Liver (tissue), 9 donors: ENCODE data around the gene TRERF1. TPM values are rescaled to one million over a fixed set of nuclear protein-coding genes. Genes with fewer than 3 reads are reported as not detected.

Source experiments
- DNase-seq: peaks from one replicate; pipeline ENCODE4 v3.0.0-alpha.2; 2017; ENCODE audit warnings: low spot score
- H3K27ac ChIP-seq, 2 donors: one replicate each; pipeline ENCODE4 v1.7.0; 2013; ENCODE audit warnings: inconsistent platforms in 2 of 2, low read length in 2 of 2, control low read depth in 1 of 2, low read depth in 1 of 2, mild to moderate bottlenecking in 1 of 2
- H3K27me3 ChIP-seq, 4 donors: one replicate each; pipeline versions ENCODE4 v1.6.1 to v1.7.0; 2013; ENCODE audit warnings: low read length in 3 of 4, inconsistent platforms in 1 of 4, mild to moderate bottlenecking in 1 of 4, moderate library complexity in 1 of 4; ENCODE audit not compliant: control insufficient read depth in 4 of 4, insufficient read depth in 4 of 4
- H3K36me3 ChIP-seq, 4 donors: one replicate each; pipeline versions ENCODE4 v1.6.1 to v1.7.0; 2013; ENCODE audit warnings: low read length in 3 of 4, mild to moderate bottlenecking in 3 of 4, low read depth in 1 of 4, moderate library complexity in 1 of 4; ENCODE audit not compliant: control insufficient read depth in 4 of 4, insufficient read depth in 3 of 4
- H3K4me1 ChIP-seq, 4 donors: one replicate each; pipeline versions ENCODE4 v1.6.1 to v1.7.0; 2013; ENCODE audit warnings: low read length in 3 of 4, mild to moderate bottlenecking in 3 of 4, moderate library complexity in 1 of 4; ENCODE audit not compliant: control insufficient read depth in 4 of 4, insufficient read depth in 4 of 4
- H3K4me3 ChIP-seq, 3 donors: one replicate each; pipeline versions ENCODE4 v1.6.1 to v1.7.0; 2013; ENCODE audit warnings: low read length in 3 of 3, control low read depth in 1 of 3, low read depth in 1 of 3, mild to moderate bottlenecking in 1 of 3
- H3K9ac ChIP-seq, 2 donors: one replicate each; pipeline ENCODE4 v1.7.0; 2013; ENCODE audit warnings: low read length in 2 of 2, mild to moderate bottlenecking in 2 of 2, moderate library complexity in 2 of 2, control low read depth in 1 of 2, low read depth in 1 of 2
- H3K9me3 ChIP-seq, 4 donors: one replicate each; pipeline versions ENCODE4 v1.6.1 to v1.7.0; 2013; ENCODE audit warnings: low read length in 3 of 4; ENCODE audit not compliant: control insufficient read depth in 4 of 4
- ATF3 ChIP-seq: IDR thresholded peaks from 2 replicates; pipeline ENCODE4 v1.6.1; 2016; ENCODE audit warnings: antibody characterized with exemption
- CTCF ChIP-seq: fragments of 150-350 bp; IDR thresholded peaks from 2 replicates; pipeline ENCODE4 v1.5.1; 2017; ENCODE audit warnings: improper control_type of control experiment, low read depth, low read length; ENCODE audit not compliant: missing input control
- EGR1 ChIP-seq, 2 donors: IDR thresholded peaks; 2 replicates each; pipeline ENCODE4 v1.6.1; 2016 to 2018; ENCODE audit warnings: antibody characterized with exemption in 2 of 2, low read depth in 2 of 2
- FOXA1 ChIP-seq: IDR thresholded peaks from 2 replicates; pipeline ENCODE4 v1.6.1; 2016; ENCODE audit warnings: antibody characterized with exemption
- FOXA2 ChIP-seq: IDR thresholded peaks from 2 replicates; pipeline ENCODE4 v1.6.1; 2016; ENCODE audit warnings: antibody characterized with exemption
- GABPA ChIP-seq, 2 donors: IDR thresholded peaks in 1 of 2; conservative IDR thresholded peaks in 1 of 2; 2 replicates each; pipeline ENCODE4 v1.6.1; 2016; ENCODE audit warnings: antibody characterized with exemption in 2 of 2, mild to moderate bottlenecking in 1 of 2, moderate library complexity in 1 of 2
- HNF4A ChIP-seq, 2 donors: conservative IDR thresholded peaks; 2 replicates each; pipeline ENCODE4 v1.6.1; 2016; ENCODE audit warnings: antibody characterized with exemption in 2 of 2, mild to moderate bottlenecking in 2 of 2
- HNF4G ChIP-seq: IDR thresholded peaks from 2 replicates; pipeline ENCODE4 v1.6.1; 2016; ENCODE audit warnings: antibody characterized with exemption
- JUND ChIP-seq, 2 donors: IDR thresholded peaks; 2 replicates each; pipeline ENCODE4 v1.6.1; 2016; ENCODE audit warnings: antibody characterized with exemption in 2 of 2
- MAX ChIP-seq: IDR thresholded peaks from 2 replicates; pipeline ENCODE4 v1.6.1; 2016; ENCODE audit warnings: antibody characterized with exemption
- NR2F2 ChIP-seq: IDR thresholded peaks from 2 replicates; pipeline ENCODE4 v1.6.1; 2016; ENCODE audit warnings: antibody characterized with exemption
- RAD21 ChIP-seq, 2 donors: IDR thresholded peaks; 2 replicates each; pipeline ENCODE4 v1.6.1; 2016; ENCODE audit warnings: antibody characterized with exemption in 2 of 2, mild to moderate bottlenecking in 2 of 2
- REST ChIP-seq: IDR thresholded peaks from 2 replicates; pipeline ENCODE4 v1.6.1; 2016; ENCODE audit warnings: antibody characterized with exemption, mild to moderate bottlenecking
- RXRA ChIP-seq, 2 donors: IDR thresholded peaks; 2 replicates each; pipeline ENCODE4 v1.6.1; 2017 to 2018; ENCODE audit warnings: antibody characterized with exemption in 2 of 2, mild to moderate bottlenecking in 1 of 2
- SP1 ChIP-seq: IDR thresholded peaks from 2 replicates; pipeline ENCODE4 v1.6.1; 2018; ENCODE audit warnings: antibody characterized with exemption, mild to moderate bottlenecking
- TAF1 ChIP-seq: conservative IDR thresholded peaks from 2 replicates; pipeline ENCODE4 v1.6.1; 2016; ENCODE audit warnings: antibody characterized with exemption, mild to moderate bottlenecking
- YY1 ChIP-seq: IDR thresholded peaks from 2 replicates; pipeline ENCODE4 v1.6.1; 2016; ENCODE audit warnings: antibody characterized with exemption, mild to moderate bottlenecking
- ZBTB33 ChIP-seq: IDR thresholded peaks from 2 replicates; pipeline ENCODE4 v1.6.1; 2016; ENCODE audit warnings: antibody characterized with exemption
- WGBS: extraction: QIAGEN DNeasy Blood & Tissue Kit; methylation state at CpG from one replicate; pipeline ENCODE4 v1.1.7; 2013; 5-methylcytosine and 5-hydroxymethylcytosine counted together
- polyA plus RNA-seq, 2 donors: library from polyadenylated mRNA; stranded (reverse) in 1 of 2; unstranded in 1 of 2; fragments of 200-250 nt in 1 of 2; fragments of >200 nt in 1 of 2; fragmentation: Nextera tagmentation in 1 of 2; extraction: Ambion mirVana in 1 of 2; gene quantifications; one replicate each; pipeline versions ENCODE4 v1.2.1 to v1.2.3, GENCODE V29; 2013 to 2015
- total RNA-seq, 2 donors: library from RNA; depleted of rRNA; stranded (reverse); fragments of >200 nt; gene quantifications; one replicate each; pipeline ENCODE4 v1.2.3, GENCODE V29; 2014
- donor health status: healthy.
- donor health status: healthy.
- donor health status: healthy.
- donor health status: healthy.
- donor health status: healthy.

TRERF1 gene
- total and polyA plus RNA-seq, 4 donors = 0.33 to 1.3 (median 0.68) TPM

GRCh38 chr6:42493914-42494539 is 42.3 kb upstream of the TRERF1 start:
- H3K27ac ChIP-seq = no peak overlapping the region
- TF ChIP-seq MAX = no peak
- TF ChIP-seq TAF1 = no peak
- TF ChIP-seq ZBTB33 = no peak
- no peak for TF ChIP-seq ATF3
- H3K4me1 ChIP-seq = no peaks in the 10 kb centered on the region
- H3K27me3 ChIP-seq = peaks cover 0 to 5% (median 0%) of the 10 kb centered on the region in 4 donors
- H3K36me3 ChIP-seq = no peaks in the 10 kb centered on the region
- WGBS = 83% methylated on average over 14 of the region's 14 CpGs
- no peak overlapping the region for H3K4me3 ChIP-seq
- no peak overlapping the region for H3K9ac ChIP-seq
- DNase-seq = no peak
- peaks cover 0 to 4% (median 0%) of the 10 kb centered on the region in 4 donors for H3K9me3 ChIP-seq

- WGBS = 73% methylated on average over 2 of the region's 2 CpGs
- no peak for TF ChIP-seq EGR1 (IDR thresholded peaks at IDR 0.05; ENCODE audit: low read depth in 2 of 2)
- TF ChIP-seq ATF3 = no peak
- TF ChIP-seq MAX = no peak
- TF ChIP-seq GABPA (IDR thresholded peaks at IDR 0.05 in 1 of 2, conservative IDR thresholded peaks at IDR 0.05 in 1 of 2) = no peak
- TF ChIP-seq ZBTB33 = no peak
- TF ChIP-seq JUND (IDR thresholded peaks at IDR 0.05) = no peak
- TF ChIP-seq FOXA1 = no peak
- TF ChIP-seq RAD21 (IDR thresholded peaks at IDR 0.05) = no peak
- no peak for TF ChIP-seq NR2F2
- no peak for TF ChIP-seq HNF4A (conservative IDR thresholded peaks at IDR 0.05)
- no peak for TF ChIP-seq SP1
- TF ChIP-seq CTCF = no peak
- no peak for TF ChIP-seq TAF1
- TF ChIP-seq REST = no peak
- no peak for TF ChIP-seq HNF4G
- TF ChIP-seq YY1 = no peak
- TF ChIP-seq FOXA2 = no peak
- no peak for TF ChIP-seq RXRA (IDR thresholded peaks at IDR 0.05)
- Histone ChIP-seq H3K9ac (no peak overlapping the region), H3K4me1 (no peaks in the 10 kb centered on the region), H3K4me3 (no peak overlapping the region), H3K36me3 (no peaks in the 10 kb centered on the region), H3K27ac (no peak overlapping the region), H3K9me3 (no peaks in the 10 kb centered on the region), H3K27me3 (peaks cover 0 to 3% (median 0%) of the 10 kb centered on the region in 4 donors)
- DNase-seq = no peak
Observed at GRCh38 chr6:42488129-42488528, 36.4 kb upstream of the TRERF1 start.
